GM10266 (cell line): ENCODE data around the gene BCR.
"Not testable (repeated sequence)": the region's sequence is repeated elsewhere in the genome, so short reads cannot be mapped to it uniquely, and the experiment has no call there.

Experiments
- DNase-seq: peaks from one replicate; pipeline ENCODE4 v3.0.0; 2012; ENCODE audit errors: extremely low spot score
- CTCF ChIP-seq: IDR thresholded peaks from 2 replicates; pipeline ENCODE4 v1.5.1; 2012; ENCODE audit warnings: mild to moderate bottlenecking, low read depth; ENCODE audit not compliant: control insufficient read depth, insufficient read depth; ENCODE audit errors: missing control alignments

Gene BCR

GRCh38 chr22:23306926-23307325 is 126.6 kb downstream of the BCR start:
- no peak for DNase-seq
- no peak for TF ChIP-seq CTCF

- not testable (repeated sequence) for DNase-seq
These were observed 127.2 kb downstream of the BCR start for GRCh38 chr22:23307511-23307910.

DNA sequence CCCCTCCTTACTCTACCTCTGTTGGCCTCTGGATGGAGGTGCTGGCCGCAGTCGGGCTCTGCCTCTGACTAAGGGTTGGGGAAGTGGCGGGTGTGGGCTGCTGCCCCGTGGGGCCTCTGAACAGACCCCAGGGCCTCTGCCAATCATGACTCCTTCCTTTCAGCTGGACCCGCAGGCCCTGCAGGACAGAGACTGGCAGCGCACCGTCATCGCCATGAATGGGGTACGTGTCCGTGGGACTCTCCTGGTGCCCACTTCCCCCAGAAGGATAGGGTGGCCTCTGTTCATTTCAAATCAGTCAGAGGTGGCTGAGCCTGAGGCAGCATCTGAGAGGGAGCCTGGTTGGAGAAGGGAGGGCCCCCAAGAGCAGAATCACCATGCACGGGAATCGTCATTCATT is 129.0 kb downstream of the BCR start:
- DNase-seq: not testable (repeated sequence)

DNA sequence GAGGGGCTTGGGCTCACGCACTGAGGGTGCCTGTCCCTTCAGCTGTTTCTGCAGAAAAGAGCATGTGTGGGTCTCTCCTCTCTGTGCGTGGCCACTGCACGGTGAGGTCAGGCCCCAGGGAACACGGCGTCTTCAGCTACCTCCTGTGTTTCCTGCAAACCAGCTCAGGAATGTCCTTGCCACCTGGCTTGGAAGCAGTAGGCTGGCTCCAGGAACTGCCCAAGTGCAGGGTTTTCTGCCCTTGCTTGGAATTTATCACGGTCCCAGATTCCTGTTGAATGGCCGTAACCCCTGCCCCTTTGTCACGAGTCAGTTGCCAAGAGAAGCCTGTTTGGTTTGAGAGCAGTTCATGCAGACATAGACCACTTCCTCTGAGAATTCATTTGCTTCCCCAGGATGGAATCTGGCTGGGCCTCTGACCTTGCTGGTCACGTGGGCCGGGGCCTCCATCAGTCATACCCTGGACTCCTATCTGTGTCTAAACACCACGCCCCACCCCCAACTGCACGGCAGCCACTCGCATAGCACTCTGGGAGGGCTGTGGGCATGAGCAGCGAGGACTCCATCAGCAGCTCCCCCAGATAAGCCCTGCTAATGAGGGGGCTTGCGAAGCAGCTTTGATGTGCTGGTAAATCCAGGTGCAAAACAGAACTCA is 130.3 kb downstream of the BCR start:
- DNase-seq: not testable (repeated sequence)

- DNase-seq: not testable (repeated sequence)
These were observed 131.5 kb downstream of the BCR start for GRCh38 chr22:23311635-23312420.

- no peak for TF ChIP-seq CTCF
- no peak for DNase-seq
These were observed 133.7 kb downstream of the BCR start for GRCh38 chr22:23313791-23314567.

DNA sequence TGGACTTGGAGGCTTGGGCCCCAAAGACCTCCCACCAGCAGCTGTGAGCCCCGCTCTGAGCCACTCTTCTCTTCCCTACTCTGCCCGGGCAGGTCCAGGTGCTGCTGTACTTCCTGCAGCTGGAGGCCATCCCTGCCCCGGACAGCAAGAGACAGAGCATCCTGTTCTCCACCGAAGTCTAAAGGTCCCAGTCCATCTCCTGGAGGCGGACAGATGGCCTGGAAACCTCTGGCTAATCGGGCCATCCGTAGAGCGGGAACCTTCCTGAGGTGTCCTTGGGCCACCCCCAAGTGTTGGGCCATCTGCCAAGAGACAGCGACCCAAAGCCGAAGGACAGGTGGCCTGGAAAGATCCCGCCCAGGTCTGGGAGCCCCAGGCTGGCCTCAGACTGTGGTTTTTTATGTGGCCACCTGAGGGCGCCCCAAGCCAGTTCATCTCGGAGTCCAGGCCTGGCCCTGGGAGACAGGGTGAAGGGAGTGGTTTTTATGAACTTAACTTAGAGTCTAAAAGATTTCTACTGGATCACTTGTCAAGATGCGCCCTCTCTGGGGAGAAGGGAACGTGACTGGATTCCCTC is 135.1 kb downstream of the BCR start:
- peak; percentile 79 for TF ChIP-seq CTCF
- DNase-seq: peak; percentile 73

DNA sequence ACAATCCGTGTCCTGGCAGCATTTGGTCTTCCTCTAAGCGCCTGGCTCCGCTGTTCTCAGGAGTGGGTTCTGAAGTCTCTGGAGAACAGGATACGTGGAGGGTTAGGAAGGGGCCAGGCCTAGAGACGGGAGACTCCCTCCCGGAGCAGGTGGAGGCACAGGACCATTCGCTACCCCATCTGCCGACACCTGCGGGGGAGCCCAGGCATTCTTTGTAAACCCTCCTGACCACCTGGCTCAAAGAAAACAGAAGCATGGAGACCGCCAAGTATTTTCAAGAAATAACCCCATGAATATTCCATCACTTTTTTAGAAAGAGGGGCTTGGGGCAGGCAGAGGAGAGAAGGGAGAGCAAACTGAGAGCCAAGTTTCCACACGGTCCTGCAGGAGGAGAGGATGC is 136.3 kb downstream of the BCR start:
- DNase-seq: not testable (repeated sequence)

- DNase-seq: not testable (repeated sequence)
These were observed 138.0 kb downstream of the BCR start for GRCh38 chr22:23318316-23318715.

GRCh38 chr22:23322497-23323080 is 142.3 kb downstream of the BCR start:
- not testable (repeated sequence) for DNase-seq

- not testable (repeated sequence) for DNase-seq
These were observed 143.8 kb downstream of the BCR start for GRCh38 chr22:23323960-23324688.
